Kidney (tissue), 14 donors: ENCODE results near the gene KDM6A. TPM values are rescaled to one million over a fixed set of nuclear protein-coding genes. Genes with fewer than 3 reads are reported as not detected.

Experiments
- DNase-seq, 5 donors: peaks; one replicate each; pipeline ENCODE4 v3.0.0-alpha.2; 2013 to 2020
- FAIRE-seq: peaks from 2 replicates; lab custom pipeline; 2012; peaks lifted over from hg19 to GRCh38; lab: Jason Lieb, UNC
- H3K27ac ChIP-seq, 2 donors: one replicate each; pipeline ENCODE4 v1.7.0; 2013; ENCODE audit warnings: low read depth in 2 of 2, low read length in 2 of 2, inconsistent platforms in 1 of 2
- H3K27me3 ChIP-seq: one replicate; pipeline ENCODE4 v1.7.1; 2013; ENCODE audit warnings: low read length, inconsistent platforms; ENCODE audit not compliant: control insufficient read depth, insufficient read depth
- H3K36me3 ChIP-seq, 3 donors: one replicate each; pipeline versions ENCODE4 v1.7.0 to v1.7.1; 2013; ENCODE audit warnings: low read length in 3 of 3, control low read depth in 1 of 3, inconsistent platforms in 1 of 3; ENCODE audit not compliant: insufficient read depth in 3 of 3, control insufficient read depth in 2 of 3
- H3K4me1 ChIP-seq, 3 donors: one replicate each; pipeline versions ENCODE4 v1.7.0 to v1.7.1; 2013; ENCODE audit warnings: low read length in 3 of 3, inconsistent platforms in 1 of 3, low read depth in 1 of 3; ENCODE audit not compliant: control insufficient read depth in 2 of 3, insufficient read depth in 2 of 3
- H3K4me3 ChIP-seq, 3 donors: one replicate each; pipeline versions ENCODE4 v1.7.0 to v1.8.1; 2013; ENCODE audit warnings: low read length in 3 of 3, control low read depth in 1 of 3, inconsistent platforms in 1 of 3
- H3K9ac ChIP-seq, 3 donors: one replicate each; pipeline versions ENCODE4 v1.7.0 to v1.7.1; 2013; ENCODE audit warnings: low read length in 3 of 3, control low read depth in 1 of 3, inconsistent platforms in 1 of 3
- H3K9me3 ChIP-seq, 3 donors: one replicate each; pipeline versions ENCODE4 v1.7.0 to v1.7.1; 2013; ENCODE audit warnings: low read length in 3 of 3, control low read depth in 1 of 3, inconsistent platforms in 1 of 3; ENCODE audit not compliant: control insufficient read depth in 2 of 3, insufficient read depth in 1 of 3
- intact Hi-C: fragments of 100-400 bp; cut with DNase I; formaldehyde crosslinking; loops from one replicate; pipeline ENCODE4 v1.11.1; 2022
- polyA plus RNA-seq: library from polyadenylated mRNA; stranded (reverse); fragments of 350-450 nt; fragmentation: Illumina TruSeq; extraction: RNeasy Lipid Tissue Mini Kit (QIAGEN cat#74804); gene quantifications from one replicate; pipeline ENCODE4 v1.2.3, GENCODE V29; 2014; ENCODE audit warnings: low read depth, low replicate concordance; ENCODE audit not compliant: insufficient read depth
- total RNA-seq: library from RNA; stranded (reverse); fragmentation: NEBNext Ultra II Directional; extraction: Animal tissue kit (Norgen Biotek cat#: 25700); gene quantifications from one replicate; pipeline ENCODE4 v1.2.1, GENCODE V29; 2021
- TF ChIP-seq, protein P1 (sequence below): IDR thresholded peaks from 3 replicates; pipeline ENCODE4 v1.5.1; 2012; ENCODE audit warnings: mild to moderate bottlenecking, moderate library complexity, borderline replicate concordance; ENCODE audit not compliant: insufficient read depth; ENCODE audit errors: extremely low read depth
- donor health status: control.
- donor health status: control.
- donor health status: control.
- donor health status: control.
- donor health status: control.
- donor health status: DM: yes; HTN: yes; CAD: no.
- donor health status: Normal renal cell carcinoma (clear cell type).

KDM6A gene
- total and polyA plus RNA-seq, 2 donors from 2014 or later = 7.7 to 40.8 TPM

DNA sequence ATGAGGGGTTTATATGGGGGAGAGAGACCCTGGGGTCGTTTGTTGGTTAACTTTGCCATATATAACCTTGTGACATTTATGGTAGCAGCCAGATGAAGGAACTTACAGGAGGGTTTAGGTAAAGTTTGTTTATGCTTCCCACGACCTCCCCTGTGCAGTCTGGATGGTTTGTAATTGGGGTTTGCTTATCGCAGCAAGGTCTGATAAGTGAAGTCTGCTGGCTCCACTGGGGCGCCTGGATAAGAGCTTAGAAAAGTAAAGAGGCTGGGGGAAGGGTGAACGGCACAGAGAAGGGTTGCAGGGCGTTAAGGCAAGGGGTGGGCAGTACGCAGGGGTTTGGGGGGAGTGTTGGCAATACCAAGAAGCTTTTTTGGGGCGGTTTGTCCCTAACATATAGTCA, 98.7 kb downstream of the KDM6A start:
- intact Hi-C loops = no loop called here
- Histone ChIP-seq H3K9ac (no peak overlapping the region), H3K27me3 (no peaks in the 10 kb centered on the region), H3K9me3 (no peaks in the 10 kb centered on the region), H3K4me1 (no peaks in the 10 kb centered on the region), H3K27ac (no peak overlapping the region), H3K36me3 (no peaks in the 10 kb centered on the region), H3K4me3 (no peak overlapping the region)
- no peak for FAIRE-seq
- TF ChIP-seq, protein P1, sequence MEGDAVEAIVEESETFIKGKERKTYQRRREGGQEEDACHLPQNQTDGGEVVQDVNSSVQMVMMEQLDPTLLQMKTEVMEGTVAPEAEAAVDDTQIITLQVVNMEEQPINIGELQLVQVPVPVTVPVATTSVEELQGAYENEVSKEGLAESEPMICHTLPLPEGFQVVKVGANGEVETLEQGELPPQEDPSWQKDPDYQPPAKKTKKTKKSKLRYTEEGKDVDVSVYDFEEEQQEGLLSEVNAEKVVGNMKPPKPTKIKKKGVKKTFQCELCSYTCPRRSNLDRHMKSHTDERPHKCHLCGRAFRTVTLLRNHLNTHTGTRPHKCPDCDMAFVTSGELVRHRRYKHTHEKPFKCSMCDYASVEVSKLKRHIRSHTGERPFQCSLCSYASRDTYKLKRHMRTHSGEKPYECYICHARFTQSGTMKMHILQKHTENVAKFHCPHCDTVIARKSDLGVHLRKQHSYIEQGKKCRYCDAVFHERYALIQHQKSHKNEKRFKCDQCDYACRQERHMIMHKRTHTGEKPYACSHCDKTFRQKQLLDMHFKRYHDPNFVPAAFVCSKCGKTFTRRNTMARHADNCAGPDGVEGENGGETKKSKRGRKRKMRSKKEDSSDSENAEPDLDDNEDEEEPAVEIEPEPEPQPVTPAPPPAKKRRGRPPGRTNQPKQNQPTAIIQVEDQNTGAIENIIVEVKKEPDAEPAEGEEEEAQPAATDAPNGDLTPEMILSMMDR = no peak
- DNase-seq = no peak

DNA sequence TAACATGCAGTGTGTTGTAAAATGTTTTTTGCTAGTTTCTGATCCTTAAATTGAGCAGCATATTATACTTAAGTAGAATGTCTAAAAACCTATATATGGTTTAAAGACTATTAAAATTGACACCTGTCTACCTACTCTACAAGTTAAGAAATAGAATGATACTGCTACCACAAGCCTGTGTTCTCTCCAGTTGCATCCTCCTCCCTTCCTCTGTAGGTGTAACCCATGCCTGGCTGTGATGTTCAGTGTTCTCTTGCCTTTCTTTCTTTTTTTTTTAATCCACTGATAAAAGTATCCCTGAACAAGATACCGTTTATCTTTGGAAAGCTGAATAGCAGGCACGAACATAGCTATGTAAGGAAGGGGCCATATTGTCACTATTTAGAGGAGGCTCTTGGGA, 99.1 kb downstream of the KDM6A start:
- H3K9ac ChIP-seq = no peak overlapping the region
- H3K4me3 ChIP-seq = no peak overlapping the region
- no peaks in the 10 kb centered on the region for H3K27me3 ChIP-seq
- H3K36me3 ChIP-seq = no peaks in the 10 kb centered on the region
- no peak overlapping the region for H3K27ac ChIP-seq
- no peaks in the 10 kb centered on the region for H3K4me1 ChIP-seq
- FAIRE-seq (no peak), DNase-seq (no peak)
- TF ChIP-seq, protein P1 = no peak
- no peaks in the 10 kb centered on the region for H3K9me3 ChIP-seq
- intact Hi-C loops = no loop called here

DNA sequence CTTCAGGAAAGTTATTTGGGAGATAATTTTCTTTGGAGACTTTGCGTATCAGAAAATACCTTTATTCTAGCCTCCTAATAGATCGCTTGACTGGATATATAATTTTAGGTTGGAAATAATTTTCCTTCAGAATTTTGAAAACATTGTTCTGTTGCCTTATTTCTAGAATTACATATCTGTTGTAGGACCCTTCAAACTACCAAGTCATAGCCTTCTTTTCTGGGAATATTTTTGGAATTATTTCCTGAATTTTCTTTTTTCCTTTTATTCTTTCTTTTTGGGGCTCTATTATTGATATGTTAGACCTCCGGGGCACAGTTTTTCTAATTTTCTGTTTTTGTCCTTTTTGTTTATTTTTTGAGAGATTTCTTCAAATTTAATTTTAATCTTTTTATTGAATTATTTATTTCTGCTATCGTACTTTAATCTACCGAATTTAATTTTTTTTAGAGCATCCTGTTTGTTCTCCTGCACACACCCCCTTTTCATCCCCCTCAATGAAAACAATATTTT, 100.5 kb downstream of the KDM6A start:
- no peak overlapping the region for H3K4me3 ChIP-seq
- no peaks in the 10 kb centered on the region for H3K4me1 ChIP-seq
- no peak for DNase-seq
- H3K36me3 ChIP-seq = no peaks in the 10 kb centered on the region
- no peak for FAIRE-seq
- intact Hi-C loops = no loop called here
- H3K9me3 ChIP-seq = no peaks in the 10 kb centered on the region
- no peak overlapping the region for H3K9ac ChIP-seq
- TF ChIP-seq, protein P1 = no peak
- no peak overlapping the region for H3K27ac ChIP-seq
- H3K27me3 ChIP-seq = no peaks in the 10 kb centered on the region

DNA sequence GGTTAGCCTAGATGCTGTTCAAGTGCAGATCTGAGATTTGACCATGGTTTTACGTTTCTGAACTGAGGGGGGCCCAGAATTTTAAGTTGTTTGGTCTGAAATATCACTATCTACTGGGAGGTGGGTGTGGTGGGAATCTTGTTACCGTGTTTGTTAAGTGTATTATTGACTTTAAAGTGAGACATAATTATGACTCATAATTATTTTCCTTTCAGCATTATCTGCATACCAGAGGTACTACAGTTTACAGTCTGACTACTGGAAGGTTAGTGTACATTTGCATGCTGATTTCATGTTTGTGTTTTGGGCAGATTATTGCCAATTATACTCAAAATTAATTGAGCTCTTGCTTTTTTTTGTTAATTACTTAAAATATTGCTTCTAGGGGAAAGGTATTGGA, 101.5 kb downstream of the KDM6A start:
- TF ChIP-seq, protein P1 = no peak
- intact Hi-C loops = no loop called here
- no peaks in the 10 kb centered on the region for H3K9me3 ChIP-seq
- H3K4me1 ChIP-seq = no peaks in the 10 kb centered on the region
- H3K27me3 ChIP-seq = no peaks in the 10 kb centered on the region
- H3K36me3 ChIP-seq = no peaks in the 10 kb centered on the region
- H3K9ac ChIP-seq = no peak overlapping the region
- H3K4me3 ChIP-seq = no peak overlapping the region
- H3K27ac ChIP-seq = no peak overlapping the region
- FAIRE-seq (no peak), DNase-seq (no peak)
